SK-N-SH treated with all-trans-retinoic acid at 6 μM for 48 hours (cell line): ENCODE results near the gene WASHC4.

ENCODE experiments used
- ARNTL ChIP-seq: fragments of 450-650 bp; formaldehyde crosslinking; IDR thresholded peaks from 2 replicates; pipeline ENCODE4 v1.5.0; 2020; ENCODE audit warnings: low read depth, mild to moderate bottlenecking, moderate library complexity, borderline replicate concordance
- CREB5 ChIP-seq: fragments of 250-450 bp; sonication (Bioruptor Pico); IDR thresholded peaks from 2 replicates; pipeline ENCODE4 v1.5.1; 2020; ENCODE audit warnings: low read depth, mild to moderate bottlenecking, moderate library complexity
- GLIS3 ChIP-seq: fragments of 250-450 bp; sonication (Bioruptor Pico); IDR thresholded peaks from 2 replicates; pipeline ENCODE4 v1.5.0; 2020; ENCODE audit warnings: mild to moderate bottlenecking, moderate library complexity
- PATZ1 ChIP-seq: fragments of 250-450 bp; sonication (Bioruptor Pico); IDR thresholded peaks from 2 replicates; pipeline ENCODE4 v1.8.0; 2020; ENCODE audit warnings: mild to moderate bottlenecking, moderate library complexity, borderline replicate concordance
- RARB ChIP-seq: fragments of 250-450 bp; sonication (Bioruptor Pico); IDR thresholded peaks from 2 replicates; pipeline ENCODE4 v1.8.0; 2021; ENCODE audit warnings: mild to moderate bottlenecking, moderate library complexity
- ZC3H10 ChIP-seq: fragments of 250-450 bp; sonication (Bioruptor Pico); IDR thresholded peaks from 2 replicates; pipeline ENCODE4 v1.5.1; 2021; ENCODE audit warnings: mild to moderate bottlenecking, moderate library complexity
- ZFP3 ChIP-seq: fragments of 250-450 bp; sonication (Bioruptor Pico); IDR thresholded peaks from 2 replicates; pipeline ENCODE4 v1.5.0; 2020; ENCODE audit warnings: mild to moderate bottlenecking, moderate library complexity

- TF ChIP-seq ZFP3 (CRISPR knock-in tag) (no peak), ARNTL (CRISPR knock-in tag) (no peak), CREB5 (CRISPR knock-in tag) (no peak), GLIS3 (no peak), PATZ1 (CRISPR knock-in tag) (no peak), ZC3H10 (no peak), RARB (CRISPR knock-in tag) (no peak)
Observed at GRCh38 chr12:105100207-105100985, 7.1 kb upstream of the WASHC4 start.
